Panc1 (cell line): ENCODE results near the gene ZNF619. TPM values are rescaled to one million over a fixed set of nuclear protein-coding genes. Genes with fewer than 3 reads are reported as not detected.

Experiments used
- ATAC-seq: fragments of 200-7000 bp; cut with Tn5 transposase; 2 replicates; pipeline ENCODE4 v1.9.1; 2020; ENCODE audit warnings: mild to moderate bottlenecking, moderate library complexity
- BruUV-seq: library from RNA; stranded (reverse); fragments of 400-500 nt; replicated peaks from 2 replicates; lab custom pipeline; 2021; lab: Mats Ljungman, UMichigan
- CTCF ChIA-PET: fragments of 300-600 bp; sonication (Branson Sonifier 250); formaldehyde crosslinking; loops from one replicate; lab custom pipeline; 2022; ENCODE audit warnings: antibody characterized with exemption; lab: Charles Lee
- POLR2A ChIA-PET: fragments of 300-600 bp; sonication (Branson Sonifier 250); formaldehyde crosslinking; loops from one replicate; lab custom pipeline; 2022; ENCODE audit warnings: antibody characterized with exemption; lab: Charles Lee
- DNase-seq: peaks from one replicate; pipeline ENCODE4 v3.0.0-alpha.2; 2010; ENCODE audit warnings: low read depth, low spot score
- H3K27ac ChIP-seq: 2 replicates; pipeline ENCODE4 v1.5.1; 2011; ENCODE audit warnings: mild to moderate bottlenecking, low read length, inconsistent platforms
- H3K27me3 ChIP-seq: fragments of 200-500 bp; sonication (Bioruptor generic); 2 replicates; pipeline ENCODE4 v1.6.0; 2014; ENCODE audit warnings: low read length, inconsistent platforms; ENCODE audit not compliant: control insufficient read depth, insufficient read depth
- H3K36me3 ChIP-seq: fragments of 200-500 bp; sonication (Bioruptor generic); 2 replicates; pipeline ENCODE4 v1.5.1; 2014; ENCODE audit warnings: inconsistent platforms, mild to moderate bottlenecking, low read length, moderate library complexity; ENCODE audit not compliant: control insufficient read depth, insufficient read depth
- H3K4me1 ChIP-seq: 2 replicates; pipeline ENCODE4 v1.5.1; 2011; ENCODE audit warnings: inconsistent platforms, mild to moderate bottlenecking, low read length, moderate library complexity; ENCODE audit not compliant: control insufficient read depth, insufficient read depth
- H3K4me3 ChIP-seq, 2 experiments: 2 replicates each; pipeline ENCODE4 v1.5.1; 2011 to 2012; ENCODE audit warnings: low read depth in 2 of 2, low read length in 2 of 2, mild to moderate bottlenecking in 2 of 2, inconsistent platforms in 1 of 2, moderate library complexity in 1 of 2
- H3K9me3 ChIP-seq: fragments of 200-500 bp; sonication (Bioruptor generic); 2 replicates; pipeline ENCODE4 v1.5.1; 2014; ENCODE audit warnings: low read depth, mild to moderate bottlenecking, inconsistent platforms, low read length, moderate library complexity; ENCODE audit not compliant: control insufficient read depth, insufficient read depth
- POLR2AphosphoS5 ChIP-seq: IDR thresholded peaks from 2 replicates; pipeline ENCODE4 v1.6.1; 2012; ENCODE audit warnings: mild to moderate bottlenecking, low read depth, low read length, moderate library complexity
- SIN3A ChIP-seq: IDR thresholded peaks from 2 replicates; pipeline ENCODE4 v1.6.1; 2012; ENCODE audit warnings: low read depth, mild to moderate bottlenecking, low read length, moderate library complexity, borderline replicate concordance; ENCODE audit not compliant: insufficient read depth
- TCF7L2 ChIP-seq: IDR thresholded peaks from 2 replicates; pipeline ENCODE4 v1.6.1; 2011; ENCODE audit warnings: mild to moderate bottlenecking, low read depth, low read length, inconsistent platforms
- in situ Hi-C: cut with HindIII; loops from 2 replicates; pipeline ENCODE4 v1.10.0; 2016; ENCODE audit warnings: low sequenced_read_pairs, low pct_unique_long_range_greater_than_20kb
- intact Hi-C: fragments of 100-400 bp; cut with micrococcal nuclease; formaldehyde crosslinking; loops from one replicate; pipeline ENCODE4 v1.10.0; 2022; ENCODE audit not compliant: unreplicated experiment
- total RNA-seq: library from RNA; stranded (reverse); gene quantifications from one replicate; pipeline ENCODE4 v1.2.1, GENCODE V29; 2021; ENCODE audit not compliant: unreplicated experiment
- TF ChIP-seq, protein P1 (sequence below): fragments of 450-650 bp; IDR thresholded peaks from 2 replicates; pipeline ENCODE4 v1.5.1; 2017; ENCODE audit warnings: mild to moderate bottlenecking
- TF ChIP-seq, protein P2 (sequence below), 2 experiments: IDR thresholded peaks; 2 replicates each; pipeline ENCODE4 v1.6.1; 2011 to 2012; ENCODE audit warnings: low read depth in 2 of 2, control low read depth in 1 of 2, low read length in 1 of 2, mild to moderate bottlenecking in 1 of 2, moderate library complexity in 1 of 2; ENCODE audit not compliant: insufficient read depth in 1 of 2

ZNF619 gene
- total RNA-seq, 1 experiment from 2014 or later, result 1.3 TPM

DNA sequence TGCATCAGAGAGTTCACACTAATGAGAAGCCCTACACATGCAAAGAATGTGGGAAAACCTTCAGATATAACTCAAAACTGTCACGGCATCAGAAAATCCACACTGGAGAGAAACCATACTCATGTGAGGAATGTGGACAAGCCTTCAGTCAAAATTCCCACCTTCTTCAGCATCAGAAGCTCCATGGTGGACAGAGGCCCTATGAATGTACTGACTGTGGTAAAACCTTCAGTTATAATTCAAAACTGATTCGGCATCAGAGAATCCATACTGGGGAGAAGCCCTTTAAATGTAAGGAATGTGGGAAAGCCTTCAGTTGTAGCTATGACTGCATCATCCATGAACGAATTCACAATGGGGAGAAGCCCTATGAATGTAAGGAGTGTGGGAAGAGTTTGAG is 10.2 kb downstream of the ZNF619 start:
- DNase-seq (no peak), ATAC-seq (no peak)
- ChIA-PET POLR2A (interaction anchor here (0.5 kb wide), 1 partner anchor 1340 kb away, joined by 3 read pairs; no protein-coding TSS in a partner anchor), CTCF (no interaction called here)
- no peaks in the 10 kb centered on the region for H3K4me1 ChIP-seq
- intact Hi-C loops, result no loop called here
- no peak overlapping the region for H3K4me3 ChIP-seq
- H3K27me3 ChIP-seq, result no peaks in the 10 kb centered on the region
- TF ChIP-seq SIN3A (no peak), POLR2AphosphoS5 (no peak), TCF7L2 (no peak)
- TF ChIP-seq, protein P1, sequence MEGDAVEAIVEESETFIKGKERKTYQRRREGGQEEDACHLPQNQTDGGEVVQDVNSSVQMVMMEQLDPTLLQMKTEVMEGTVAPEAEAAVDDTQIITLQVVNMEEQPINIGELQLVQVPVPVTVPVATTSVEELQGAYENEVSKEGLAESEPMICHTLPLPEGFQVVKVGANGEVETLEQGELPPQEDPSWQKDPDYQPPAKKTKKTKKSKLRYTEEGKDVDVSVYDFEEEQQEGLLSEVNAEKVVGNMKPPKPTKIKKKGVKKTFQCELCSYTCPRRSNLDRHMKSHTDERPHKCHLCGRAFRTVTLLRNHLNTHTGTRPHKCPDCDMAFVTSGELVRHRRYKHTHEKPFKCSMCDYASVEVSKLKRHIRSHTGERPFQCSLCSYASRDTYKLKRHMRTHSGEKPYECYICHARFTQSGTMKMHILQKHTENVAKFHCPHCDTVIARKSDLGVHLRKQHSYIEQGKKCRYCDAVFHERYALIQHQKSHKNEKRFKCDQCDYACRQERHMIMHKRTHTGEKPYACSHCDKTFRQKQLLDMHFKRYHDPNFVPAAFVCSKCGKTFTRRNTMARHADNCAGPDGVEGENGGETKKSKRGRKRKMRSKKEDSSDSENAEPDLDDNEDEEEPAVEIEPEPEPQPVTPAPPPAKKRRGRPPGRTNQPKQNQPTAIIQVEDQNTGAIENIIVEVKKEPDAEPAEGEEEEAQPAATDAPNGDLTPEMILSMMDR, result no peak
- TF ChIP-seq, protein P2, sequence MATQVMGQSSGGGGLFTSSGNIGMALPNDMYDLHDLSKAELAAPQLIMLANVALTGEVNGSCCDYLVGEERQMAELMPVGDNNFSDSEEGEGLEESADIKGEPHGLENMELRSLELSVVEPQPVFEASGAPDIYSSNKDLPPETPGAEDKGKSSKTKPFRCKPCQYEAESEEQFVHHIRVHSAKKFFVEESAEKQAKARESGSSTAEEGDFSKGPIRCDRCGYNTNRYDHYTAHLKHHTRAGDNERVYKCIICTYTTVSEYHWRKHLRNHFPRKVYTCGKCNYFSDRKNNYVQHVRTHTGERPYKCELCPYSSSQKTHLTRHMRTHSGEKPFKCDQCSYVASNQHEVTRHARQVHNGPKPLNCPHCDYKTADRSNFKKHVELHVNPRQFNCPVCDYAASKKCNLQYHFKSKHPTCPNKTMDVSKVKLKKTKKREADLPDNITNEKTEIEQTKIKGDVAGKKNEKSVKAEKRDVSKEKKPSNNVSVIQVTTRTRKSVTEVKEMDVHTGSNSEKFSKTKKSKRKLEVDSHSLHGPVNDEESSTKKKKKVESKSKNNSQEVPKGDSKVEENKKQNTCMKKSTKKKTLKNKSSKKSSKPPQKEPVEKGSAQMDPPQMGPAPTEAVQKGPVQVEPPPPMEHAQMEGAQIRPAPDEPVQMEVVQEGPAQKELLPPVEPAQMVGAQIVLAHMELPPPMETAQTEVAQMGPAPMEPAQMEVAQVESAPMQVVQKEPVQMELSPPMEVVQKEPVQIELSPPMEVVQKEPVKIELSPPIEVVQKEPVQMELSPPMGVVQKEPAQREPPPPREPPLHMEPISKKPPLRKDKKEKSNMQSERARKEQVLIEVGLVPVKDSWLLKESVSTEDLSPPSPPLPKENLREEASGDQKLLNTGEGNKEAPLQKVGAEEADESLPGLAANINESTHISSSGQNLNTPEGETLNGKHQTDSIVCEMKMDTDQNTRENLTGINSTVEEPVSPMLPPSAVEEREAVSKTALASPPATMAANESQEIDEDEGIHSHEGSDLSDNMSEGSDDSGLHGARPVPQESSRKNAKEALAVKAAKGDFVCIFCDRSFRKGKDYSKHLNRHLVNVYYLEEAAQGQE (IDR thresholded peaks at IDR 0.05; ENCODE audit: insufficient read depth in 1 of 2, low read depth in 2 of 2, low read length in 1 of 2), result no peak
- BruUV-seq, result no TSS peak
- H3K36me3 ChIP-seq, result no peaks in the 10 kb centered on the region
- in situ Hi-C loops, result no loop called here
- no peak overlapping the region for H3K27ac ChIP-seq
- H3K9me3 ChIP-seq, result peaks cover 7% of the 10 kb centered on the region; the same call in 1 of the 2 replicates

DNA sequence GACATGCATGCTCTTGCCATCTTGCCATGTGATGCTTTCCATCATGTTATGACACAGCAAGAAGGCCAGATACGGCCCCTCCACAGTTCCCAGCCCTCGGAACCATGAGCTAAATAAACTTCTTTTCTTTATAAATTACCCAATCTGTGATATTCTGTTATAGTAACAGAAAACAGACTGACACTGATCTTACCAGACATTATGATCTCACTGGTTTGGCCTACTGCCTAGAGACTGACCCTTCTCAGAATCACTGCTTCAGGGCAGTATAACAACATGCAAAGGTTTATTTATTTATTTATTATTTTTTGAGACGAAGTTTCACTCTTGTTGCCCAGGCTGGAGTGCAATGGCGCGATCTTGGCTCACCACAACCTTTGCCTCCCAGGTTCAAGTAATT is 14.0 kb downstream of the ZNF619 start:
- intact Hi-C loops, result no loop called here
- POLR2A ChIA-PET, result no interaction called here
- Histone ChIP-seq H3K9me3 (peaks cover 7% of the 10 kb centered on the region; the same call in 1 of the 2 replicates), H3K4me3 (no peak overlapping the region), H3K36me3 (no peaks in the 10 kb centered on the region), H3K4me1 (no peaks in the 10 kb centered on the region), H3K27me3 (no peaks in the 10 kb centered on the region; the same call in 1 of the 2 replicates), H3K27ac (no peak overlapping the region)
- TF ChIP-seq, protein P2 (IDR thresholded peaks at IDR 0.05; ENCODE audit: insufficient read depth in 1 of 2, low read depth in 2 of 2, low read length in 1 of 2), result no peak
- TF ChIP-seq, protein P1, result no peak
- no TSS peak for BruUV-seq
- ATAC-seq (no peak), DNase-seq (no peak)
- CTCF ChIA-PET, result interaction anchor here (0.7 kb wide), 1 partner anchor 46 kb away, joined by 9 read pairs; no protein-coding TSS in a partner anchor
- in situ Hi-C loops, result no loop called here
